Measurements from ENCODE around the gene LY6G5C.

LY6G5C gene

GRCh38 chr6:31639449-31639861, 41.4 kb downstream of the LY6G5C start:
- no peak for DNase-seq

- DNase-seq: no peak
These were observed 41.8 kb downstream of the LY6G5C start for GRCh38 chr6:31639043-31639442.

GRCh38 chr6:31636698-31637596, 43.9 kb downstream of the LY6G5C start:
- no peak for DNase-seq

GRCh38 chr6:31634969-31635575, 45.8 kb downstream of the LY6G5C start:
- no peak for DNase-seq

- DNase-seq: no peak
These were observed 46.7 kb downstream of the LY6G5C start for GRCh38 chr6:31634131-31634530.

GRCh38 chr6:31633447-31633846, 47.4 kb downstream of the LY6G5C start:
- DNase-seq: no peak

- no peak for DNase-seq
These were observed 48.5 kb downstream of the LY6G5C start for GRCh38 chr6:31632279-31632946.

- no peak for DNase-seq
These were observed 49.1 kb downstream of the LY6G5C start for GRCh38 chr6:31631681-31632278.

- no peak for DNase-seq
These were observed 49.7 kb downstream of the LY6G5C start for GRCh38 chr6:31631209-31631608.

- no peak for DNase-seq
These were observed 50.5 kb downstream of the LY6G5C start for GRCh38 chr6:31630177-31630934.

- DNase-seq: no peak
These were observed 51.9 kb downstream of the LY6G5C start for GRCh38 chr6:31629014-31629413.

- DNase-seq: no peak
These were observed 53.1 kb downstream of the LY6G5C start for GRCh38 chr6:31627690-31628287.

- no peak for DNase-seq
These were observed 53.9 kb downstream of the LY6G5C start for GRCh38 chr6:31626952-31627351.

All from CD4-positive, alpha-beta T cell treated with Interleukin-4 for 1 hour (primary cell).